ENCODE results near the gene PRMT5. TPM values are rescaled to one million over a fixed set of nuclear protein-coding genes. Genes with fewer than 3 reads are reported as not detected.

The PRMT5 gene
- total RNA-seq = 147 and 152 TPM in 2 replicates

GRCh38 chr14:22929104-22929960, at the start of gene PRMT5:
TSS of gene PRMT5 (minus strand) at chr14:22929376. CDS start at chr14:22929361, 15 bp downstream.
- intact Hi-C loops (cut with micrococcal nuclease) = loop anchor here (1.0 to 5.0 kb wide), 7 partner anchors 10 to 393 kb away; partner anchors contain the start of genes DAD1, HAUS4, PABPN1 and RBM23
- Mint-ChIP-seq H3K27ac (no peak within 1 kb of the TSS), H3K36me3 (ENCODE audit: low read depth) (peaks cover 29% of the 10 kb centered on the region), H3K9me3 (no peaks in the 10 kb centered on the region), H3K4me1 (ENCODE audit: low read depth) (peaks cover 27% of the 10 kb centered on the region), H3K4me3 (ENCODE audit: low read depth) (no peak within 1 kb of the TSS), H3K27me3 (ENCODE audit: low read depth) (no peaks in the 10 kb centered on the region)
- peak; percentile 96 for DNase-seq (ENCODE audit: low spot score)

GRCh38 chr14:22978487-22978837, 49.3 kb upstream of the PRMT5 start:
- intact Hi-C loops (cut with micrococcal nuclease) = no loop called here
- Mint-ChIP-seq H3K4me1 (ENCODE audit: low read depth) (peaks cover 6% of the 10 kb centered on the region), H3K27ac (no peak overlapping the region), H3K4me3 (ENCODE audit: low read depth) (no peak overlapping the region), H3K9me3 (no peaks in the 10 kb centered on the region), H3K27me3 (ENCODE audit: low read depth) (peaks cover 26% of the 10 kb centered on the region), H3K36me3 (ENCODE audit: low read depth) (no peaks in the 10 kb centered on the region)
- DNase-seq (ENCODE audit: low spot score) = no peak

GRCh38 chr14:22977684-22978486, 48.7 kb upstream of the PRMT5 start:
- H3K27ac Mint-ChIP-seq = no peak overlapping the region
- no peak overlapping the region for H3K4me3 Mint-ChIP-seq (ENCODE audit: low read depth)
- H3K4me1 Mint-ChIP-seq (ENCODE audit: low read depth) = peaks cover 6% of the 10 kb centered on the region
- peaks cover 26% of the 10 kb centered on the region for H3K27me3 Mint-ChIP-seq (ENCODE audit: low read depth)
- no peaks in the 10 kb centered on the region for H3K9me3 Mint-ChIP-seq
- no peaks in the 10 kb centered on the region for H3K36me3 Mint-ChIP-seq (ENCODE audit: low read depth)
- intact Hi-C loops (cut with micrococcal nuclease) = no loop called here
- no peak for DNase-seq (ENCODE audit: low spot score)

- no peak overlapping the region for H3K27ac Mint-ChIP-seq
- DNase-seq (ENCODE audit: low spot score) = no peak
- H3K9me3 Mint-ChIP-seq = no peaks in the 10 kb centered on the region
- H3K27me3 Mint-ChIP-seq (ENCODE audit: low read depth) = peaks cover 27% of the 10 kb centered on the region
- H3K36me3 Mint-ChIP-seq (ENCODE audit: low read depth) = no peaks in the 10 kb centered on the region
- no peak overlapping the region for H3K4me3 Mint-ChIP-seq (ENCODE audit: low read depth)
- peaks cover 6% of the 10 kb centered on the region for H3K4me1 Mint-ChIP-seq (ENCODE audit: low read depth)
- intact Hi-C loops (cut with micrococcal nuclease) = no loop called here
These were observed 48.2 kb upstream of the PRMT5 start for GRCh38 chr14:22977434-22977683.

GRCh38 chr14:22976620-22977433, 47.7 kb upstream of the PRMT5 start:
- no peaks in the 10 kb centered on the region for H3K9me3 Mint-ChIP-seq
- no peak overlapping the region for H3K4me3 Mint-ChIP-seq (ENCODE audit: low read depth)
- H3K27me3 Mint-ChIP-seq (ENCODE audit: low read depth) = peaks cover 31% of the 10 kb centered on the region
- peaks cover 6% of the 10 kb centered on the region for H3K4me1 Mint-ChIP-seq (ENCODE audit: low read depth)
- no peak for DNase-seq (ENCODE audit: low spot score)
- intact Hi-C loops (cut with micrococcal nuclease) = no loop called here
- H3K27ac Mint-ChIP-seq = no peak overlapping the region
- no peaks in the 10 kb centered on the region for H3K36me3 Mint-ChIP-seq (ENCODE audit: low read depth)

GRCh38 chr14:22974530-22975313, 45.5 kb upstream of the PRMT5 start:
- H3K9me3 Mint-ChIP-seq = no peaks in the 10 kb centered on the region
- H3K4me3 Mint-ChIP-seq (ENCODE audit: low read depth) = no peak overlapping the region
- intact Hi-C loops (cut with micrococcal nuclease) = no loop called here
- peaks cover 1% of the 10 kb centered on the region for H3K4me1 Mint-ChIP-seq (ENCODE audit: low read depth)
- no peak for DNase-seq (ENCODE audit: low spot score)
- no peaks in the 10 kb centered on the region for H3K36me3 Mint-ChIP-seq (ENCODE audit: low read depth)
- peaks cover 28% of the 10 kb centered on the region for H3K27me3 Mint-ChIP-seq (ENCODE audit: low read depth)
- no peak overlapping the region for H3K27ac Mint-ChIP-seq

GRCh38 chr14:22973217-22974032, 44.2 kb upstream of the PRMT5 start:
- no peak for DNase-seq (ENCODE audit: low spot score)
- H3K4me1 Mint-ChIP-seq (ENCODE audit: low read depth) = no peaks in the 10 kb centered on the region
- H3K27me3 Mint-ChIP-seq (ENCODE audit: low read depth) = peaks cover 22% of the 10 kb centered on the region
- H3K36me3 Mint-ChIP-seq (ENCODE audit: low read depth) = no peaks in the 10 kb centered on the region
- H3K9me3 Mint-ChIP-seq = no peaks in the 10 kb centered on the region
- no peak overlapping the region for H3K4me3 Mint-ChIP-seq (ENCODE audit: low read depth)
- H3K27ac Mint-ChIP-seq = no peak overlapping the region
- intact Hi-C loops (cut with micrococcal nuclease) = no loop called here

- no peak for DNase-seq (ENCODE audit: low spot score)
- intact Hi-C loops (cut with micrococcal nuclease) = no loop called here
These were observed 43.2 kb upstream of the PRMT5 start for GRCh38 chr14:22972313-22972930.

GRCh38 chr14:22971152-22971551, 42.0 kb upstream of the PRMT5 start:
- H3K4me3 Mint-ChIP-seq (ENCODE audit: low read depth) = no peak overlapping the region
- H3K9me3 Mint-ChIP-seq = no peaks in the 10 kb centered on the region
- peaks cover 7% of the 10 kb centered on the region for H3K27me3 Mint-ChIP-seq (ENCODE audit: low read depth)
- H3K36me3 Mint-ChIP-seq (ENCODE audit: low read depth) = no peaks in the 10 kb centered on the region
- no peak for DNase-seq (ENCODE audit: low spot score)
- intact Hi-C loops (cut with micrococcal nuclease) = no loop called here
- H3K4me1 Mint-ChIP-seq (ENCODE audit: low read depth) = no peaks in the 10 kb centered on the region
- H3K27ac Mint-ChIP-seq = no peak overlapping the region

More at GRCh38 chr14:22972313-22972930, 43.2 kb upstream of the PRMT5 start:
- Mint-ChIP-seq H3K4me1 (ENCODE audit: low read depth) (no peaks in the 10 kb centered on the region), H3K4me3 (ENCODE audit: low read depth) (no peak overlapping the region), H3K9me3 (no peaks in the 10 kb centered on the region), H3K27me3 (ENCODE audit: low read depth) (peaks cover 15% of the 10 kb centered on the region), H3K36me3 (ENCODE audit: low read depth) (no peaks in the 10 kb centered on the region), H3K27ac (no peak overlapping the region)

GRCh38 chr14:22966783-22967269, 37.6 kb upstream of the PRMT5 start:
- H3K27ac Mint-ChIP-seq = no peak overlapping the region
- peaks cover 3% of the 10 kb centered on the region for H3K27me3 Mint-ChIP-seq (ENCODE audit: low read depth)
- H3K9me3 Mint-ChIP-seq = no peaks in the 10 kb centered on the region
- H3K4me1 Mint-ChIP-seq (ENCODE audit: low read depth) = no peaks in the 10 kb centered on the region
- H3K4me3 Mint-ChIP-seq (ENCODE audit: low read depth) = no peak overlapping the region
- intact Hi-C loops (cut with micrococcal nuclease) = no loop called here
- DNase-seq (ENCODE audit: low spot score) = no peak
- no peaks in the 10 kb centered on the region for H3K36me3 Mint-ChIP-seq (ENCODE audit: low read depth)

Data from activated T-helper 2 cell treated with anti-CD3 and anti-CD28 coated beads, Interferon-gamma antibody, Interleukin-2, Interleukin-4, amounts not matched to agents 10 μg/mL and 5 μg/mL and 100 μg/mL, durations not matched to agents 14 hours and 24 hours and 36 hours (primary cell).